Left lung (tissue), 10 donors: ENCODE data around the gene SPATA7. TPM values are rescaled to one million over a fixed set of nuclear protein-coding genes. Genes with fewer than 3 reads are reported as not detected.

Experiments used
- ATAC-seq: fragments of 200-7000 bp; cut with Tn5 transposase; one replicate; pipeline ENCODE4 v1.9.1; 2020; ENCODE audit warnings: moderate library complexity
- DNase-seq, 4 donors: peaks; one replicate each; pipeline ENCODE4 v3.0.0-alpha.2; 2013 to 2020
- H3K27ac ChIP-seq, 2 donors: fragments of 200-600 bp; sonication (generic) in 1 of 2; one replicate each; pipeline versions ENCODE4 v1.5.0 to v1.8.0; 2020 to 2021
- H3K27me3 ChIP-seq, 2 donors: fragments of 200-600 bp; sonication (generic) in 1 of 2; one replicate each; pipeline versions ENCODE4 v1.5.0 to v1.8.0; 2020 to 2021
- H3K36me3 ChIP-seq, 2 donors: fragments of 200-600 bp; sonication (generic) in 1 of 2; one replicate each; pipeline versions ENCODE4 v1.5.0 to v1.8.0; 2020 to 2021
- H3K4me1 ChIP-seq, 2 donors: fragments of 200-600 bp; one replicate each; pipeline ENCODE4 v1.8.0; 2021
- H3K4me3 ChIP-seq, 2 donors: fragments of 200-600 bp; sonication (generic) in 1 of 2; one replicate each; pipeline versions ENCODE4 v1.5.0 to v1.8.0; 2020 to 2021; ENCODE audit warnings: mild to moderate bottlenecking in 1 of 2
- H3K9me3 ChIP-seq, 2 donors: fragments of 200-600 bp; sonication (generic) in 1 of 2; one replicate each; pipeline versions ENCODE4 v1.5.0 to v1.8.0; 2020 to 2021
- intact Hi-C, 2 donors: fragments of 100-400 bp; cut with DNase I; formaldehyde crosslinking; loops; one replicate each; pipeline versions ENCODE4 v1.11.2 to v1.14.2; 2022
- polyA plus RNA-seq, 6 donors: library from polyadenylated mRNA; unstranded; fragments of 120-200 nt; gene quantifications; one replicate each; pipeline ENCODE4 v1.2.1, GENCODE V29; 2013; ENCODE audit not compliant: insufficient read length in 6 of 6
- total RNA-seq, 2 donors: library from RNA; stranded (reverse); fragmentation: NEBNext Ultra II Directional; extraction: Animal tissue kit (Norgen Biotek cat#: 25700); gene quantifications; one replicate each; pipeline ENCODE4 v1.2.1, GENCODE V29; 2021
- TF ChIP-seq, protein P1 (sequence below), 2 donors: fragments of 200-600 bp; sonication (generic) in 1 of 2; IDR thresholded peaks; one replicate each; pipeline versions ENCODE4 v1.5.0 to v1.8.0; 2021; ENCODE audit warnings: antibody characterized with exemption in 2 of 2
- donor health status: DM: no; HTN: yes; CAD: no.
- donor health status: DM: no; HTN: no; CAD: no.

Gene SPATA7
- total and polyA plus RNA-seq, 8 donors: 8.9 to 31.4 (median 23.3) TPM

DNA sequence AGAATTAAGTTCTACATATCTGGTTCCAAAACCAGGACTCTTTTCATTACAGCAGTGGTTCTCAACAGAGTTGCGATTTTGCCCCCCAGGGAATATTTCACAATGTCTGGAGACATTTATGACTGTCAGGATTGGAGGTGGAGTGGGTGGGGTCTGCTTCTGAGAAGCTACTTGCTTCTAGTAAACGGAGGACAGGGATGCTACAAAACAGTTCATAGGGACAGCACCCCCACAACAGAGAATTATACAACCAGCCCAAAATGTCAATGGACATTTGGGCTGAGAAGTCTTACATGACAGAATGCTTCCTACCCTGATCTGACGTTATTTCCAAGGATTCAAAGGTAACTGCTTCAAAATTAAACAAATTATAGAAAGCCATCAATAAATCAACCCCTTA lies 739 bp upstream of the SPATA7 start:
- H3K36me3 ChIP-seq: no peaks in the 10 kb centered on the region
- H3K27ac ChIP-seq: peak overlapping the region; percentile 80 to 83
- DNase-seq: peak in 1 of 4 donors; percentile 39
- TF ChIP-seq, protein P1, sequence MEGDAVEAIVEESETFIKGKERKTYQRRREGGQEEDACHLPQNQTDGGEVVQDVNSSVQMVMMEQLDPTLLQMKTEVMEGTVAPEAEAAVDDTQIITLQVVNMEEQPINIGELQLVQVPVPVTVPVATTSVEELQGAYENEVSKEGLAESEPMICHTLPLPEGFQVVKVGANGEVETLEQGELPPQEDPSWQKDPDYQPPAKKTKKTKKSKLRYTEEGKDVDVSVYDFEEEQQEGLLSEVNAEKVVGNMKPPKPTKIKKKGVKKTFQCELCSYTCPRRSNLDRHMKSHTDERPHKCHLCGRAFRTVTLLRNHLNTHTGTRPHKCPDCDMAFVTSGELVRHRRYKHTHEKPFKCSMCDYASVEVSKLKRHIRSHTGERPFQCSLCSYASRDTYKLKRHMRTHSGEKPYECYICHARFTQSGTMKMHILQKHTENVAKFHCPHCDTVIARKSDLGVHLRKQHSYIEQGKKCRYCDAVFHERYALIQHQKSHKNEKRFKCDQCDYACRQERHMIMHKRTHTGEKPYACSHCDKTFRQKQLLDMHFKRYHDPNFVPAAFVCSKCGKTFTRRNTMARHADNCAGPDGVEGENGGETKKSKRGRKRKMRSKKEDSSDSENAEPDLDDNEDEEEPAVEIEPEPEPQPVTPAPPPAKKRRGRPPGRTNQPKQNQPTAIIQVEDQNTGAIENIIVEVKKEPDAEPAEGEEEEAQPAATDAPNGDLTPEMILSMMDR (IDR thresholded peaks at IDR 0.05): no peak
- H3K4me1 ChIP-seq: peaks cover 16 to 17% of the 10 kb centered on the region in 2 donors
- peak overlapping the region; percentile 70 to 92 for H3K4me3 ChIP-seq
- intact Hi-C loops: no loop called here
- H3K27me3 ChIP-seq: no peaks in the 10 kb centered on the region
- peak; percentile 5 for ATAC-seq
- no peaks in the 10 kb centered on the region for H3K9me3 ChIP-seq

DNA sequence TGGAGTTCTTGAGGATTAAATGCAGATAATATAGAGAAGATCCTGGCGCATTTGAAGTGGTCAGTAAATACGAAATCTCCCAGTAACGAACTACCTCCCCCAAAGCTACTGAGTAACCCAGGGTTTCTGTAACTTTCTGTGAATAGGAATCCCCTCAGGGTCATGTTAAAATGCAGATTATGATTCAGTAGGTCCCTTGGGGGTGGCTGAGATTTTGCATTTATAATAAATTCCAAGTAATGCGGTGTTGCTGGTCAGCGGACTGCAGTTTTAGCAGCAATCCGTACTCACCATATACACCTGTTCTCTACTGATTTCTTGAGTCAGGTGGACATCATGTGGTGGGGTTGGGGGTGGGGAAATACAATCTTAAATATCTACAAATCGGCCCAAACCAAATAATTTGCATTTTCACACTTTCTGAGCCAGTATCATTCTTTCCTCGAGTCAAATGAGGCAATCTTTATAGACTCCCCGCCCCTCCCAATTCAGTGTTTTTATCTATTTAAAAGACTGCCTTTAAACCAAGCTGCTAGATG lies 868 bp downstream of the SPATA7 start:
- Histone ChIP-seq H3K36me3 (no peaks in the 10 kb centered on the region), H3K27me3 (no peaks in the 10 kb centered on the region), H3K9me3 (no peaks in the 10 kb centered on the region), H3K4me1 (peaks cover 16 to 17% of the 10 kb centered on the region in 2 donors), H3K27ac (peak overlapping the region in 1 of 2 donors; percentile 83), H3K4me3 (peak overlapping the region; percentile 70 to 92)
- intact Hi-C loops: no loop called here
- DNase-seq (no peak), ATAC-seq (no peak)
- TF ChIP-seq, protein P1 (IDR thresholded peaks at IDR 0.05): no peak

DNA sequence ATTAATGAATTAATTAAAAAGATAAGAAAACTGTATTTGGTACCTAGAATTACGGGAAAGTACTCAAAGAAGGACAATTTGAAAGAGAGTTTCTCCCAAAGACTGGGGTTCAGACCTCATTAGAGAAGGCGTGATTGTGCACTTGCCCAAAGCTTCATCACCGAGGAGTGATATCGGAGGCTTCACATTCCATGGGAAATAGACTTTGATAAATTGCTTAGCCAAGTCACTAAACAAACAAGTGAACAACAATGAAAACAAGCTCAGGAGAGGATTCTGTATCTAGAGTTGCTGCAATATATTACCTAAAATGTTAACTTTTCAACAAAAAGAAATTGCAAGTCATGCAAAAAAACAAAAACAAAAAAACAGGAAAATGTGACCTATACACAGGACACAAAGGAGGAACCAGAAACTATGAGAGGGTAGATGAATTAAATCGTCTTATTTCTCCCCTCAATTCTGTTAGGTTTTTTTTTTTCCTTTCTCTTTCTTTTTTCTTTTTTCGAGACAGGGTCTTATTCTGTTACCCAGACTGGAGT lies 3.4 kb downstream of the SPATA7 start:
- no peak for ATAC-seq
- Histone ChIP-seq H3K9me3 (no peaks in the 10 kb centered on the region), H3K4me3 (no peak overlapping the region), H3K27ac (no peak overlapping the region), H3K4me1 (peaks cover 16 to 17% of the 10 kb centered on the region in 2 donors), H3K36me3 (no peaks in the 10 kb centered on the region), H3K27me3 (no peaks in the 10 kb centered on the region)
- intact Hi-C loops: no loop called here
- no peak for DNase-seq
- TF ChIP-seq, protein P1 (IDR thresholded peaks at IDR 0.05): no peak

DNA sequence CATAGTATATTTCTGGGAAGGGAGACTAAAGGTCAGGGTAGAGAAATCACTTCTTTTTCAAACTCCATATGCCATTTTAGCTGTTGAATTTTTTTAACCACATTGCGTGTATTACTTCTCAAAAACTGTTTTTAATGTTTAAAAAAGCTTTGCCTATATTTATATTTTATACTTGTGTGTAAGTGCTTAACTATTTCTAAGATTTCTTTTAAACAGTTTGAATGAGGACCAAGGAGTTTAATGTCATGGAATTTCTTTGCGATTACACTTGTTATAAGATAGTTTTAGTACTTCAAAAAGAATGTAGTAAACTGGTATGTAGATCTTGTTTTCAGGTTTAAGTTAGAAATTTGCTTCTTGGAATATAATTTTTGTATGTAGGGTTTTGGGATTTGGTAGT lies 7.2 kb downstream of the SPATA7 start:
- DNase-seq (no peak), ATAC-seq (no peak)
- peaks cover 0 to 9% of the 10 kb centered on the region in 2 donors for H3K36me3 ChIP-seq
- H3K27me3 ChIP-seq: no peaks in the 10 kb centered on the region
- no peaks in the 10 kb centered on the region for H3K4me1 ChIP-seq
- TF ChIP-seq, protein P1 (IDR thresholded peaks at IDR 0.05): no peak
- H3K9me3 ChIP-seq: no peaks in the 10 kb centered on the region
- H3K4me3 ChIP-seq: no peak overlapping the region
- intact Hi-C loops: no loop called here
- H3K27ac ChIP-seq: no peak overlapping the region

DNA sequence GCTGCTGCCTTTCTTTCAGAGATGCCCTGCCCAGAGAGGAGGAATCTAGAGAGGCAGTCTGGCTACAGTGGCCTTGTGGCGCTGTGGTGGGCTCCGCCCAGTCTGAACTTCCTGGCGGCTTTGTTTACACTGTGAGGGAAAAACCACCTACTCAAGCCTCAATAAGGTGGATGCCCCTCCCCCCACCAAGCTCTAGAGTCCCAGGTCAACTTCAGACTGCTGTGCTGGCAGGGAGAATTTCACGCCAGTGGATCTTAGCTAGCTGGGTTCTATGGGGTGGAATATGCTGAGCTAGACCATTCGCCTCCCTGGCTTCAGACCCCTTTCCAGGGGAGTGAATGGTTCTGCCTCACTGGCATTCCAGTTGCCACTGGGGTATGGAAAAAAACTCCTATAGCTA lies 25.6 kb downstream of the SPATA7 start:
- H3K27ac ChIP-seq: no peak overlapping the region
- H3K4me1 ChIP-seq: no peaks in the 10 kb centered on the region
- ATAC-seq (no peak), DNase-seq (peak in 1 of 4 donors; percentile 44)
- intact Hi-C loops: no loop called here
- H3K4me3 ChIP-seq: no peak overlapping the region
- H3K36me3 ChIP-seq: peaks cover 0 to 12% of the 10 kb centered on the region in 2 donors
- no peaks in the 10 kb centered on the region for H3K27me3 ChIP-seq
- TF ChIP-seq, protein P1 (IDR thresholded peaks at IDR 0.05): no peak
- H3K9me3 ChIP-seq: peaks cover 0 to 20% of the 10 kb centered on the region in 2 donors
